ENCODE measurements around the gene LTB. TPM values are rescaled to one million over a fixed set of nuclear protein-coding genes. Genes with fewer than 3 reads are reported as not detected.

LTB gene, protein sequence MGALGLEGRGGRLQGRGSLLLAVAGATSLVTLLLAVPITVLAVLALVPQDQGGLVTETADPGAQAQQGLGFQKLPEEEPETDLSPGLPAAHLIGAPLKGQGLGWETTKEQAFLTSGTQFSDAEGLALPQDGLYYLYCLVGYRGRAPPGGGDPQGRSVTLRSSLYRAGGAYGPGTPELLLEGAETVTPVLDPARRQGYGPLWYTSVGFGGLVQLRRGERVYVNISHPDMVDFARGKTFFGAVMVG
- not detected in 2 replicates for polyA plus RNA-seq
- polyA minus RNA-seq: not detected in 2 replicates

DNA sequence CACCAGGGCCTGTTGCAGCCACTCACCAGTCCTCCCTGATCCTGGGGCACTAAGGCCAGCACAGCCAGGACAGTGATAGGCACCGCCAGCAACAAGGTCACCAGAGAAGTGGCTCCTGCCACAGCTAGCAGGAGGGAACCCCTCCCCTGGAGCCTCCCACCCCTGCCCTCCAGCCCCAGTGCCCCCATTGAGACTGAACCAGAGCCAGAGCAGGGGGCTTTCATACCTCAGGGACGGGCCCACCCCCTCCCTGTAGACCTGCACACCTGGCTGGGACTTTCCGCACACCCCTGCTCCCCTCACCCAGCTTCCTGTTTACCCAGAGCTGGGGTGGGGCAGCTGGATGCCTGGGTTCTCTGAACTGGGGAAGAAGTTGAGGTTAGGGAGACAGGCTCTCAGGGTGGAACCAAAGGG is at the start of gene LTB:
TSS of gene LTB (minus strand) at position 195 of the 414 bp plus-strand sequence. CDS start at position 188, 7 bp downstream.
- Histone ChIP-seq H3K27me3 (ENCODE audit: insufficient read depth, low read depth, low read length) (peaks cover 14% of the 10 kb centered on the region), H3K9me3 (ENCODE audit: low read length) (no peaks in the 10 kb centered on the region), H3K9ac (ENCODE audit: low read length) (peak within 1 kb of the TSS; percentile 61), H3K4me2 (ENCODE audit: low read length) (no peak within 1 kb of the TSS), H4K20me1 (ENCODE audit: insufficient read depth) (no peaks in the 10 kb centered on the region), H3K9me2 (ENCODE audit: insufficient read depth, low read length) (no peaks in the 10 kb centered on the region), H3K79me2 (replicated peaks; ENCODE audit: insufficient read depth, low read length) (no peaks in the 10 kb centered on the region), H3K27ac (ENCODE audit: low read length) (peak within 1 kb of the TSS; percentile 9), H2AFZ (ENCODE audit: low read depth, low read length) (peak within 1 kb of the TSS; percentile 54), H3K36me3 (ENCODE audit: insufficient read depth, low read length) (no peaks in the 10 kb centered on the region), H3K4me3 (ENCODE audit: low read length) (peak within 1 kb of the TSS; percentile 67), H3F3A (ENCODE audit: insufficient read depth, low read length, poor library complexity, severe bottlenecking) (no peaks in the 10 kb centered on the region)
- no peak for TF ChIP-seq RAD21 (conservative IDR thresholded peaks at IDR 0.05)
- TF ChIP-seq, protein P1, sequence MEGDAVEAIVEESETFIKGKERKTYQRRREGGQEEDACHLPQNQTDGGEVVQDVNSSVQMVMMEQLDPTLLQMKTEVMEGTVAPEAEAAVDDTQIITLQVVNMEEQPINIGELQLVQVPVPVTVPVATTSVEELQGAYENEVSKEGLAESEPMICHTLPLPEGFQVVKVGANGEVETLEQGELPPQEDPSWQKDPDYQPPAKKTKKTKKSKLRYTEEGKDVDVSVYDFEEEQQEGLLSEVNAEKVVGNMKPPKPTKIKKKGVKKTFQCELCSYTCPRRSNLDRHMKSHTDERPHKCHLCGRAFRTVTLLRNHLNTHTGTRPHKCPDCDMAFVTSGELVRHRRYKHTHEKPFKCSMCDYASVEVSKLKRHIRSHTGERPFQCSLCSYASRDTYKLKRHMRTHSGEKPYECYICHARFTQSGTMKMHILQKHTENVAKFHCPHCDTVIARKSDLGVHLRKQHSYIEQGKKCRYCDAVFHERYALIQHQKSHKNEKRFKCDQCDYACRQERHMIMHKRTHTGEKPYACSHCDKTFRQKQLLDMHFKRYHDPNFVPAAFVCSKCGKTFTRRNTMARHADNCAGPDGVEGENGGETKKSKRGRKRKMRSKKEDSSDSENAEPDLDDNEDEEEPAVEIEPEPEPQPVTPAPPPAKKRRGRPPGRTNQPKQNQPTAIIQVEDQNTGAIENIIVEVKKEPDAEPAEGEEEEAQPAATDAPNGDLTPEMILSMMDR (IDR thresholded peaks at IDR 0.05; ENCODE audit: poor library complexity, severe bottlenecking): no peak

DNA sequence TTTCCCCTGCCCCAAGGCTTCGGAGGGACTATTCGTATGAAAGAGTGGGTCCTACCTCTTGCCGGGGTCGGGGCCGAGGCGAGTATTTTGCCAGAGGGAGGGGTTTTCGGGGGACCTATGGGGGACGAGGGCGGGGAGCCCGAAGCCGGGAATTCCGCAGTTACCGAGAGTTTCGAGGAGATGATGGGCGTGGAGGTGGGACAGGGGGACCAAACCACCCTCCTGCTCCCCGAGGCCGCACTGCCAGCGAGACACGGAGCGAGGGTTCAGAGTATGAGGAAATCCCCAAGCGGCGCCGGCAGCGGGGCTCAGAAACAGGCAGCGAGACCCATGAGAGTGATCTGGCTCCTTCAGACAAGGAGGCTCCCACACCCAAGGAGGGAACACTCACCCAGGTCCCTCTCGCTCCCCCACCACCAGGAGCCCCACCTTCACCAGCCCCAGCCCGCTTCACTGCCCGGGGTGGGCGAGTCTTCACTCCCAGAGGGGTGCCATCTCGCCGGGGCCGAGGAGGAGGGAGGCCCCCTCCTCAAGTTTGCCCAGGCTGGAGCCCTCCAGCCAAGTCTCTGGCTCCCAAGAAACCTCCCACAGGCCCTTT is 49.6 kb upstream of the LTB start:
- Histone ChIP-seq H3K79me2 (replicated peaks; ENCODE audit: insufficient read depth, low read length) (peaks cover 5% of the 10 kb centered on the region), H4K20me1 (ENCODE audit: insufficient read depth) (no peaks in the 10 kb centered on the region)

More for the DNA sequence above, 49.6 kb upstream of the LTB start:
- Histone ChIP-seq H3K9ac (ENCODE audit: low read length) (no peak overlapping the region), H3K27ac (ENCODE audit: low read length) (no peak overlapping the region), H3K4me2 (ENCODE audit: low read length) (no peak overlapping the region), H3F3A (ENCODE audit: insufficient read depth, low read length, poor library complexity, severe bottlenecking) (no peaks in the 10 kb centered on the region), H2AFZ (ENCODE audit: low read depth, low read length) (no peak overlapping the region), H3K9me3 (ENCODE audit: low read length) (no peaks in the 10 kb centered on the region), H3K27me3 (ENCODE audit: insufficient read depth, low read depth, low read length) (no peaks in the 10 kb centered on the region), H3K4me3 (ENCODE audit: low read length) (no peak overlapping the region), H3K9me2 (ENCODE audit: insufficient read depth, low read length) (no peaks in the 10 kb centered on the region), H3K36me3 (ENCODE audit: insufficient read depth, low read length) (no peaks in the 10 kb centered on the region)
- TF ChIP-seq, protein P2, sequence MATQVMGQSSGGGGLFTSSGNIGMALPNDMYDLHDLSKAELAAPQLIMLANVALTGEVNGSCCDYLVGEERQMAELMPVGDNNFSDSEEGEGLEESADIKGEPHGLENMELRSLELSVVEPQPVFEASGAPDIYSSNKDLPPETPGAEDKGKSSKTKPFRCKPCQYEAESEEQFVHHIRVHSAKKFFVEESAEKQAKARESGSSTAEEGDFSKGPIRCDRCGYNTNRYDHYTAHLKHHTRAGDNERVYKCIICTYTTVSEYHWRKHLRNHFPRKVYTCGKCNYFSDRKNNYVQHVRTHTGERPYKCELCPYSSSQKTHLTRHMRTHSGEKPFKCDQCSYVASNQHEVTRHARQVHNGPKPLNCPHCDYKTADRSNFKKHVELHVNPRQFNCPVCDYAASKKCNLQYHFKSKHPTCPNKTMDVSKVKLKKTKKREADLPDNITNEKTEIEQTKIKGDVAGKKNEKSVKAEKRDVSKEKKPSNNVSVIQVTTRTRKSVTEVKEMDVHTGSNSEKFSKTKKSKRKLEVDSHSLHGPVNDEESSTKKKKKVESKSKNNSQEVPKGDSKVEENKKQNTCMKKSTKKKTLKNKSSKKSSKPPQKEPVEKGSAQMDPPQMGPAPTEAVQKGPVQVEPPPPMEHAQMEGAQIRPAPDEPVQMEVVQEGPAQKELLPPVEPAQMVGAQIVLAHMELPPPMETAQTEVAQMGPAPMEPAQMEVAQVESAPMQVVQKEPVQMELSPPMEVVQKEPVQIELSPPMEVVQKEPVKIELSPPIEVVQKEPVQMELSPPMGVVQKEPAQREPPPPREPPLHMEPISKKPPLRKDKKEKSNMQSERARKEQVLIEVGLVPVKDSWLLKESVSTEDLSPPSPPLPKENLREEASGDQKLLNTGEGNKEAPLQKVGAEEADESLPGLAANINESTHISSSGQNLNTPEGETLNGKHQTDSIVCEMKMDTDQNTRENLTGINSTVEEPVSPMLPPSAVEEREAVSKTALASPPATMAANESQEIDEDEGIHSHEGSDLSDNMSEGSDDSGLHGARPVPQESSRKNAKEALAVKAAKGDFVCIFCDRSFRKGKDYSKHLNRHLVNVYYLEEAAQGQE (IDR thresholded peaks at IDR 0.05; ENCODE audit: borderline replicate concordance): no peak
- TF ChIP-seq SMC3 (conservative IDR thresholded peaks at IDR 0.05; ENCODE audit: poor library complexity) (no peak), RAD21 (conservative IDR thresholded peaks at IDR 0.05) (no peak), TAF1 (IDR thresholded peaks at IDR 0.05; ENCODE audit: low read depth) (no peak)
- TF ChIP-seq, protein P1 (IDR thresholded peaks at IDR 0.05; ENCODE audit: poor library complexity, severe bottlenecking): no peak
